ENCODE measurements around the gene PLA2G3.

The PLA2G3 gene

DNA sequence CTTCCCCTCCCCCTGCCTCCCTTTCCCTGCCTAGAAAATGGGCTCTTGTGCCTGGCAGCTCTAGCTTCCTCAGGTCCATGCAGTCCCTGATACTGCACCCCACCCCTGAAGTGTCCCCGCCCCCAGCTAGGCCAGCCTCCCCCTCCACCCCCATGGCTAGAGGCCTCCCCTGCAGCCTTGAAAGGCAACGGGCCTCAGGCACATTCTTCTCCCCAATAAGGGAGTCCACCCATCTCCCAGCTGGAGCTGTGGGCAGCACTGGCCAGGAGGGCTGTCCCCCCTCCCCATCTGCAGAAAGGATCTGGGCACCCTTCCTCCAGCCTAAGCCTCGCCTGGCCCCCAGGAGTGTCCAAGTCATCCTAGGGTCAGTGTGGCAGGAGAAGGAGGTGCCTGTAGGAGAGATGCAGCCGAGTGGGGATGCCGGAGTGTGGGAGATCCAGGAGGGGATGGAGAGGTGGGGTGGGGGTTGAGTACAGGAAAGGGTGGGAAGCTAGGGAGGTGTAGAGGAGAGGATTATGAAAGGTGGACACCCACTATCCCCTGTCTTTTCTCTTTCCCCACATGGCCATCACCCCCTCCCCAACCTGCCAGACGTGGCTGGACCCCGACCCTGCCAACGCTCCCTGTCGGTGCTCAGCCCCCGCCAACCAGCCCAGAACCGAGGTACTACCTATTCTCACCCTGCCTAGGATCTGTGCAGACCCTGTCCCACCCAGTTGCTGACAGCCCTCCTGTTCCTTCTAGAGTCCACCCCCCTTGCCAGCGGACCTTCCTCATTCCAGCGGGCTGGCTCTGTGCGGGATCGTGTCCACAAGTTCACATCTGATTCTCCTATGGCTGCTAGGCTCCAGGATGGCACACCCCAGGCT, 49.9 kb downstream of the PLA2G3 start:
- TF ChIP-seq, protein P1, sequence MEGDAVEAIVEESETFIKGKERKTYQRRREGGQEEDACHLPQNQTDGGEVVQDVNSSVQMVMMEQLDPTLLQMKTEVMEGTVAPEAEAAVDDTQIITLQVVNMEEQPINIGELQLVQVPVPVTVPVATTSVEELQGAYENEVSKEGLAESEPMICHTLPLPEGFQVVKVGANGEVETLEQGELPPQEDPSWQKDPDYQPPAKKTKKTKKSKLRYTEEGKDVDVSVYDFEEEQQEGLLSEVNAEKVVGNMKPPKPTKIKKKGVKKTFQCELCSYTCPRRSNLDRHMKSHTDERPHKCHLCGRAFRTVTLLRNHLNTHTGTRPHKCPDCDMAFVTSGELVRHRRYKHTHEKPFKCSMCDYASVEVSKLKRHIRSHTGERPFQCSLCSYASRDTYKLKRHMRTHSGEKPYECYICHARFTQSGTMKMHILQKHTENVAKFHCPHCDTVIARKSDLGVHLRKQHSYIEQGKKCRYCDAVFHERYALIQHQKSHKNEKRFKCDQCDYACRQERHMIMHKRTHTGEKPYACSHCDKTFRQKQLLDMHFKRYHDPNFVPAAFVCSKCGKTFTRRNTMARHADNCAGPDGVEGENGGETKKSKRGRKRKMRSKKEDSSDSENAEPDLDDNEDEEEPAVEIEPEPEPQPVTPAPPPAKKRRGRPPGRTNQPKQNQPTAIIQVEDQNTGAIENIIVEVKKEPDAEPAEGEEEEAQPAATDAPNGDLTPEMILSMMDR (IDR thresholded peaks at IDR 0.05), result no peak

DNA sequence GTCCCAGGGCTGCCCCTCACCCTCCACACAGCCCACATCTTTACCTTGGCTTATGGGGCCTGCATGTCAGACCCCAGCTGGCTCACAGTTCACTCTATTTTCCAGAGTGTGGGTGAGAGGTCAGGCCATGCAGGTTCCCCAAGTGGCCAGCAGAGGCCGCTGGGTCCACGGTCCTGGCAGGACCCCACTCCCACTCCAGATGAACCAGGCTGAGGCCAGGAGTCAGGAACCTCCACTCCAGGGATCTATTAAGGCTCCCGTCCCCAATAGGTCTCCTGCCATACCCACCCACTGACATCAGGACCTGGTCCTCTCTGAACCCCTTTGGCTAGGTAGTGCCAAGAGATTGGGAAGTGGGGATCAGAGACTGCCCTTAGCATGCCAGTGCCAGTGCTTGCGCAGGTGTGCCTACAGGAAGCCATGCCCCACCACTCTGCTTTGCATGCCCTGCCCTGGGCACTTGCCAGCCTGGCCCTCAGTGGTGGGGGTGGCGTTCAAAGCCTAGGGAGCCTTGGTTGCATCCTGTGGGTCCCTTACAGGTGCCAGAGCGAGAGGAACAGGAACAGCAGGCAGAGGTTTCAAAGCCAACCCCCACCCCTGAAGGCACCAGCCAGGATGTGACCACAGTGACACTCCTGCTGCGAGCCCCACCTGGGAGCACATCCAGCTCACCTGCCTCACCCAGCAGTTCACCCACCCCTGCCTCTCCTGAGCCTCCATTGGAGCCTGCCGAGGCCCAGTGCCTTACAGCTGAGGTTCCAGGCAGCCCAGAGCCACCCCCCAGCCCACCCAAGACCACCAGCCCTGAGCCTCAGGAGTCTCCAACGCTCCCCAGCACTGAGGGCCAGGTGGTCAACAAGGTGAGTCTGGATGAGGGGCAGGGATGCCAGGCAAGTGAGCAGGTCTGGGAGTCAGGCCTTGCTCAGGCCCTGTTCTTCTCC, 50.9 kb downstream of the PLA2G3 start:
- TF ChIP-seq, protein P1 (IDR thresholded peaks at IDR 0.05), result peak; percentile 85

DNA sequence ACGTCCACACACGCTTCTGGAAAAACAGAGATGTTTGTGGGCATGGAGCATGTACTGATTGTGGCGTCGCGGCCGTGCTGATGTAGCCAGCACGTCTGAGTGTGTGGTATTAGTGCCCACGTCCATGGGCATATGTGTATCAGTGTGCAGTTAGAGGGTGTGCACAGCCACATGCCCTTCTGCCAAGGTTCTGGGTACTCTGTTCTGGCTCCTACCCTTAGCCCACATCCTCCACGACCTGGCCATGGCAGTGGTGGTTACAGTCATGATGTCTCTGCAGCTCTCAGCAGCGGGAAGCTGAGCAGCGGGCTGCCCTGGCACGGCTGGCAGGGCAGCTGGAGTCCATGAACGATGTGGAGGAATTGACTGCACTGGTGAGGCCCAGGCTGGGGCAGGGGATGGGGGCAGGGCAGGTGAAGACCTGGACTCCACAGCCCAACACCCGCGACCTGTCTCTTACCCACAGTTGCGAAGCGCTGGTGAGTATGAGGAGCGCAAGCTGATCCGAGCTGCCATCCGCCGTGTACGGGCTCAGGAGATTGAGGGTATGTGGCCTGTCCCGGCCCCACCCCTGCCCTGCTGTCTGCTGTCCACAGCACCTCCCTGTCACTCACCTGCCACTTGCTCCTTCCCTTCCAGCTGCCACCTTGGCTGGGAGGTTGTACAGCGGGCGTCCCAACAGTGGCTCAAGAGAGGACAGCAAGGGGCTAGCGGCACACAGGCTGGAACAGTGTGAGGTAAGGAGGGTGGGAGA, 51.9 kb downstream of the PLA2G3 start:
- TF ChIP-seq, protein P1 (IDR thresholded peaks at IDR 0.05), result no peak

DNA sequence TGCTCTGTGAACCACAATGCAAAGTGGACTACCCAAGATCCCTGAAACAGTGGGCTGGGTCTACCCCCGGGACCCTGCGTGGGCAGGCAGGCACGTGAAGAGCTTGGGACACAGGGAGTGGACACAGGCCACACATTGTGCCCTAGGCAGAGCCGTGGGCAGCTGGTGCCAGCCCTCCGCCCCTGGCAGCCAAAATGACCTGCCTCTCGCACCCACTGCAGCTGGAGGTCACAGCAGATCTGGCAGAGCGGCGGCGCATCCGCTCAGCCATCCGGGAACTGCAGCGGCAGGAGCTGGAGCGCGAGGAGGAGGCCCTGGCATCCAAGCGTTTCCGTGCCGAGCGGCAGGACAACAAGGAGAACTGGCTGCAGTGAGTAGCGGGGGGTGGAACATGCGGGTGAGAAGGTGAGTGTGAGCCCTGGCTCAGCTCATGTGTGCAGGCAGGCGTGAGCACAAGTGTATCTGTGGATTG, 52.5 kb downstream of the PLA2G3 start:
- TF ChIP-seq, protein P1 (IDR thresholded peaks at IDR 0.05), result no peak

DNA sequence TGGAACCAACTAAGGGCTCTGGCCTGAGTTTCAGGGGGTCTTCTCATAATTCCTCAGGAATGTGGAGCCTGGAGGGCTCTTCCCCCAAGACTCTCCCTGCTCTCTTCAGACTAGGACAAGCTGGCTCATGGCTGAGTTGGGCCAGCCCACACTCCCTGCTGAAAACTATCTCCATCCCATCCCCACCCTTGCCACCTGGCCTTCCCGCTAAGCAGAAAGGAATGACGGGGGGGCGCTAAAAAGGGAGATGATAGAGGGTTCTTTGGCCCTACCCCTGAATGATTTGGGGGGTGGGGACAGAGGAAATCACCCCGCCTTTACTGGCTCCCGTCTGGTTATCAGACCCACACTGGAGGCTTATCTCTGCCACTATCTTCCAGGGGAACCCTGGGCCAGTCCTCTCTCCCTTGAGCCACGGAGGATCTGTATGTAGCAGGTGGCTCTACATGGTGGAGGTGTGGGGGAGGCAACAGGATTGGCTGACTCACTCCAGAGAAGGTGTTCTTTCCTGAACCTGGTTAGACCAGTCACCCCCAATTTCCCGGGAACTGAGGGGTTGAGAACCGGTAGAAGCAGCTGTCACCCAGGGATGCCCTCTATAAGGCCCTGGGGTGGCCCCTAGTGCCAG, 53.5 kb downstream of the PLA2G3 start:
- TF ChIP-seq, protein P1 (IDR thresholded peaks at IDR 0.05), result no peak

DNA sequence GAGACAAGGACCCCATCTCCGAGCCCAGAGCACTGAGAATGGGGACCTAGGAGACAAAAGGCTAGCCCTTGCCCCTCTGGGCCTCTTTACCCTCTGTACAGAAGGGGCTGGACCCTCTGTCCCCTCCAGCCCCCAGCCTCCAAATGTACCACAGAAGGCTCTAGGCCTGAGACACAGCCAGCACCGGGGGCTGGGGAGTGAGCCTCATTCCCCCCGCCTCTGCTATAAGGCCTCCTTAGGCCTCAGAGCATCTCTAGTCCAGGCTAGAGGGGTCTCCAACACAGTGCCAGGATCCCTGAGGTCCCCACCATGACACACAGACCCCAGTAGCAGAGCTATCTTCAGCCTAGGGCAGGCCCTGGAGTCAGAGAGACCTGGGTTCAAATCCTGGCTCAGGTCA, 54.4 kb downstream of the PLA2G3 start:
- TF ChIP-seq, protein P1 (IDR thresholded peaks at IDR 0.05), result no peak

DNA sequence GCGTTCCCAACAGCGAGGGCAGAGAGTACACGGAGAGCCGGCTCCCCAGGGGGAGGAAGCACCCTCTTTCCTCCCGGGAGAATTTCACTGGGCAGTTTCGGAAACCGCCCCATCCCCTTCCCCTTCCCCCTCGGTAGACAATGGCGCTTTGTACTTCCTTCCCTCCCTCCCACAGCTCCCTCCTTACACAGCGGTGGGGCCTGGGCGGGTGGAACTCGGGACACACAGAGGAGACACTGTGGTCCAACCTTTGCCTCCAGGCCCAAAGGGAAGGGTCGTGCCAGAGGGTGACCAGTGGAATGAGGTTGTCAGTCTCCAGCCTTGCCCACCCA, 54.8 kb downstream of the PLA2G3 start:
- TF ChIP-seq, protein P1 (IDR thresholded peaks at IDR 0.05), result no peak

Data from LNCAP (cell line).